Hepatocyte (in vitro differentiated cells): ENCODE results near the gene TACSTD2.

Source experiments
- CTCF ChIP-seq: fragments of 200-600 bp; sonication (generic); IDR thresholded peaks from 2 replicates; pipeline ENCODE4 v1.5.1; 2016; ENCODE audit warnings: antibody characterized with exemption, mild to moderate bottlenecking; ENCODE audit not compliant: poor library complexity
- EZH2 ChIP-seq: fragments of 200-600 bp; sonication (generic); IDR thresholded peaks from 2 replicates; pipeline ENCODE4 v1.6.1; 2016; ENCODE audit warnings: antibody characterized with exemption, mild to moderate bottlenecking, borderline replicate concordance
- EZH2phosphoT487 ChIP-seq: fragments of 200-600 bp; sonication (generic); IDR thresholded peaks from one replicate; pipeline ENCODE4 v1.6.1; 2018; ENCODE audit warnings: antibody characterized with exemption, mild to moderate bottlenecking, low read depth, moderate library complexity; ENCODE audit not compliant: unreplicated experiment, severe bottlenecking

DNA sequence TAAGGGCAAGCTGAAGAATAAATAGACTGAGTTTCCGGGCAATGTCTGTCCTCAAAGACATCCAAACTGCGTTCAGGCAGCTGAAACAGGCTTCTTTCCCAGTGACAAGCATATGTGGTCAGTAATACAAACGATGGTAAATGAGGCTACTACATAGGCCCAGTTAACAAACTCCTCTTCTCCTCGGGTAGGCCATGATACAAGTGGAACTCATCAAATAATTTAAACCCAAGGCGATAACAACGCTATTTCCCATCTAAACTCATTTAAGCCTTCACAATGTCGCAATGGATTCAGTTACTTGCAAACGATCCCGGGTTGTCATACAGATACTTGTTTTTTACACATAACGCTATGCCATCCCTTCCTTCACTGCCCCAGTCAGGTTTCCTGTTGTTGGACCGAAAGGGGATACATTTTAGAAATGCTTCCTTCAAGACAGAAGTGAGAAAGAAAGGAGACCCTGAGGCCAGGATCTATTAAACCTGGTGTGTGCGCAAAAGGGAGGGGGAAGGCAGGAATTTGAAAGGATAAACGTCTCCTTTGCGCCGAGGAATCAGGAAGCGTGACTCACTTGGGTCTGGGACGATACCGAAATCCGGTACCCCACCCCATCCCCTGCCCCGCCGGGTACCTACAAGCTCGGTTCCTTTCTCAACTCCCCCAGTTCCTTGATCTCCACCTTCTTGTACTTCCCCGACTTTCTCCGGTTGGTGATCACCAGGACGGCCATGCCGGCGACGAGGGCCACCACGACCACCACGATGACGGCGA, 1.3 kb downstream of the TACSTD2 start:
- TF ChIP-seq CTCF (no peak), EZH2phosphoT487 (no peak), EZH2 (no peak)
